ENCODE results near the gene DECR2.
"Not testable (repeated sequence)": the region's sequence is repeated elsewhere in the genome, so short reads cannot be mapped to it uniquely, and the experiment has no call there.

Gene DECR2

GRCh38 chr16:377419-377951, 24.2 kb upstream of the DECR2 start:
- DNase-seq (ENCODE audit: low read depth), result no peak
- no peak for TF ChIP-seq CTCF (conservative IDR thresholded peaks at IDR 0.05; ENCODE audit: low read depth, low read length)

DNA sequence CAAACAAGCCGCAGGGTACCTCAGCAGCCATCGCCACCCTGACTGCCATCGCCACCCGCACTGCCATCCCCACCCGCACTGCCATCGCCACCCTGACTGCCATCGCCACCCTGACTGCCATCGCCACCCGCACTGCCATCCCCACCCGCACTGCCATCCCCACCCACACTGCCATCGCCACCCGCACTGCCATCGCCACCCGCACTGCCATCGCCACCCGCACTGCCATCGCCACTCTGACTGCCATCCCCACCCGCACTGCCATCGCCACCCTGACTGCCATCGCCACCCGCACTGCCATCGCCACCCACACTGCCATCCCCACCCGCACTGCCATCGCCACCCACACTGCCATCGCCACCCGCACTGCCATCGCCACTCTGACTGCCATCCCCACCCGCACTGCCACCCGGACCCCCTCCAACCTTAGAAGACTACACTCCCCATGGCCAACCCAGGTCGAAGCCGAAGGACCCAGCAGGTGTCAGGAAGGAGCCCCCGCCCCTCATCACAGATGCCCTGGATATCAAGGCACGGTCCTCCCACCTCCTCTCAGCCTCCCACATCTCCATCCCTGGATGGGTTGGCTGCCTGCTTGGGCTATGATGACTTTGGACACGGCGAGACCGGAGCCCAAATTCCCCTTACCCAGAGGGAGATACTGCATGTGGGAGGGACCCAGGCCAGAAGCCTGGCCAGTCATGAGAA, 23.4 kb upstream of the DECR2 start:
- not testable (repeated sequence) for DNase-seq (ENCODE audit: low read depth); H3K4me3 ChIP-seq (ENCODE audit: low read length)

More at GRCh38 chr16:377419-377951, 24.2 kb upstream of the DECR2 start:
- no peak overlapping the region for H3K4me3 ChIP-seq (ENCODE audit: low read length)

DNA sequence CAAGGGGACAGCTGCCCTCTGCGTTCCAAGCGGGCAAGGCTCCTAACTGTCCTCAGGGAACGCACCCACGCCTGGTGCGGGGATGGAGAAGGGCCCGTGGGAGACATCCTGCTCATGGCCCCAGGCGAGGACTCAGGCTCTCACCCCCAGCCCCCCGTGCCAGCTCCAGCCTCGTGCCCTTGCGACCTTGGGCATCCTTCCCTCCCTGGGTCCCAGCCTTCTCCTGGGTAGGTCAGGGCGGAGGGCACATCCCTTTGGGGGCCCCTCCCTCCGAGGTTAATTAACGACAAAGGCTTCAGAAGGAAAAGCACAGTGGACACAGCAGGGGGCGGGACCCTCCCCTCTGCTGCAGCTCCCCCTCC, 22.9 kb upstream of the DECR2 start:
- DNase-seq (ENCODE audit: low read depth), result no peak
- no peak overlapping the region for H3K4me3 ChIP-seq (ENCODE audit: low read length)
- TF ChIP-seq CTCF (conservative IDR thresholded peaks at IDR 0.05; ENCODE audit: low read depth, low read length), result no peak

DNA sequence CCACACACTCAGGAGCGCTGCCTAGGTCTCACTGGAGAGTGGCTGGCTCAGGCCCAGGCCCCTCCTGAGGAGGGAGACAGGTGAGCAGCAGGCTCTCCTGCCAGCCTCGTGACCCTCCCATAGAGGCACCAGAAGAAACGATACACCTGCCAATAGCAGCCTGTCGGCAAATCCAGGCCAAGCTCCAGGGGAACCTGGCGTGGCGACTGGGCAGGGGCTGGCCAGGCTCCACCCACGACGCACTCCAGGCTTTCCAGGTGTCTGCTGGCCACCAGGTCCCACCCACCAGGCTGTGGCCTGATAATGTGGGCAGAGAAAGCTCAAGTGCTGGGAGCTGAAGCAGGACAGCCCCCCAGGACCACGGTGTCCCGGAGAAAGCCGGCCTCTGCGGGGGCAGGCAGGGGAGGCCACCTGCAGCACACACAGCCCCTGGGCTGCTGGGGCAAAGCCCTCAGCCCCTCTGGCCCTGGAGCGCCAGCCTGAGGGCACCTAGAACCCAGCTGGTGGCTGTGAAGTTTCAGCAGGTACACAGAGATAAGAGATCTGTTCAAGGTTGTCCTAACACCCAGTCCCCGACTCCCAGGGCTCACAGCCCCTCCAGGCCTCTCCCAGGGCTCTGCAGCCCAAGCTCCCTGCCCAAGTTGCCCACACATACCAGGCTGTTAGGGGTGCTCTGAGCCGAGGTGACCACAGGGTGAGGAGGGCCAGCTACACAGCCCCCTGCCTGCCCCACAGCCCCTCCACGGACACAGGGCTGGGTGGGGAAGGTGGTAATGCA, 22.3 kb upstream of the DECR2 start:
- DNase-seq (ENCODE audit: low read depth), result no peak
- H3K4me3 ChIP-seq (ENCODE audit: low read length), result no peak overlapping the region
- TF ChIP-seq CTCF (conservative IDR thresholded peaks at IDR 0.05; ENCODE audit: low read depth, low read length), result no peak

DNA sequence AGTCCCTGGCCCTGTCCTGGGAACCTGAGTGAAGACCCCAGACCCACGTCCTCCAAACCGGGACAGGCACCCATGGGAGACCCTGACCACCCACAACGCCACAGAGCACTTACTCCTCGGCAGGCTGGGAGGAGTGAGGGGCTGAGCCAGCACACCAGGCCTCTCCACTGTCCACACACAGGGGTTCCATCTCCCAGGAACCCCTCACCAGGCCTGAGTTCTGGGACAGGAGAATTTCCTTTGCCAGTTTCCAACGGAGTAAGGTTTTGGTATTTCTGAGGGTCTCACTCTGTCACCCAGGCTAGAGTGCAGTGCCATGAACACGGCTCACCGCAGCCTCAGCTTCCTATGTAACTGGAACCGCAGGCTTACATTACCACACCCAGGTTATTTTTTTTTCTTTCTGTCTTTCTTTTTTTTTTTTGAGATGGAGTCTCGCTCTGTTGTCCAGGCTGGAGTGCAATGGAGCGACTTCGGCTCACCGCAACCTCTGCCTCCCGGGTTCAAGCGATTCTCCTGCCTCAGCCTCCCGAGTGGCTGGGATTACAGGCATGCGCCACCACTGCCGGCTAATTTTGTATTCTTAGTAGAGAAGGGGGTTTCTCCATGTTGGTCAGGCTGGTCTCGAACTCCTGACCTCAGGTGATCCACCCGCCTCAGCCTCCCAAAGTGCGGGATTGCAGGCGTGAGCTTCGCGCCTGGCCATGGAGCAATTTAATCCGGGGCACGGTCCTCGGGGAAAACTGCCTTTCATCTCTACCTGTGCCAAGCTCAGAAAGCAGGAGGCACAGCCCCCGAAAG, 21.5 kb upstream of the DECR2 start:
- TF ChIP-seq CTCF (conservative IDR thresholded peaks at IDR 0.05; ENCODE audit: low read depth, low read length), result no peak
- DNase-seq (ENCODE audit: low read depth), result no peak
- H3K4me3 ChIP-seq (ENCODE audit: low read length), result peak overlapping the region; percentile 72

DNA sequence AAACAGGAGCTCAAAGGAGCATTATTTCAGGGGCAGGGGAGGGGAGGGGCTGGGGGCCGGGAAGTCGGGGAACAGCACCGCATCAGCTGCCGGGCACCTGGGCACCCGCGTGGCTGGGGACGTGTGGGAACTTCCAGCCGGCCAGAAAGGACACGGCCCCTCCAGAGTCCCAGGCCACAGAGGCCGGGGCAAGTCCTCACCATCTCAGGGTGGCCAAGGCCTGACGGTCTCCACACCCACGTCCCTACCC, 21.0 kb upstream of the DECR2 start:
- TF ChIP-seq CTCF (conservative IDR thresholded peaks at IDR 0.05; ENCODE audit: low read depth, low read length), result no peak
- peak overlapping the region; percentile 72 for H3K4me3 ChIP-seq (ENCODE audit: low read length)

GRCh38 chr16:381012-381788, 20.5 kb upstream of the DECR2 start:
- peak overlapping the region; percentile 72 for H3K4me3 ChIP-seq (ENCODE audit: low read length)
- TF ChIP-seq CTCF (conservative IDR thresholded peaks at IDR 0.05; ENCODE audit: low read depth, low read length), result peak; percentile 3
- no peak for DNase-seq (ENCODE audit: low read depth)

More for the DNA sequence above, 21.0 kb upstream of the DECR2 start:
- no peak for DNase-seq (ENCODE audit: low read depth)
